BLaER1 (cell line): ENCODE results near the gene MGAT5B.

ENCODE experiments used
- H3K27ac ChIP-seq: shearing (Covaris generic); formaldehyde crosslinking; 2 replicates; pipeline ENCODE4 v1.8.1; 2022
- H3K27me3 ChIP-seq: shearing (Covaris generic); formaldehyde crosslinking; 2 replicates; pipeline ENCODE4 v1.8.1; 2022
- H3K36me3 ChIP-seq: shearing (Covaris generic); formaldehyde crosslinking; 2 replicates; pipeline ENCODE4 v1.8.1; 2022
- H3K4me1 ChIP-seq: shearing (Covaris generic); formaldehyde crosslinking; 2 replicates; pipeline ENCODE4 v1.8.1; 2022
- H3K4me2 ChIP-seq: shearing (Covaris generic); formaldehyde crosslinking; 2 replicates; pipeline ENCODE4 v1.8.1; 2022
- H3K4me3 ChIP-seq: shearing (Covaris generic); formaldehyde crosslinking; 2 replicates; pipeline ENCODE4 v1.8.1; 2022
- H3K9ac ChIP-seq: shearing (Covaris generic); formaldehyde crosslinking; 2 replicates; pipeline ENCODE4 v1.8.1; 2022
- H3K9me3 ChIP-seq: shearing (Covaris generic); formaldehyde crosslinking; 2 replicates; pipeline ENCODE4 v1.8.1; 2022
- H4K20me1 ChIP-seq: shearing (Covaris generic); formaldehyde crosslinking; 2 replicates; pipeline ENCODE4 v1.8.1; 2022
- Cebpa-rat ChIP-seq: shearing (Covaris generic); IDR thresholded peaks from 2 replicates; pipeline ENCODE4 v1.8.1; 2022

MGAT5B gene

GRCh38 chr17:76872874-76873221, 4.6 kb downstream of the MGAT5B start:
- Histone ChIP-seq H3K4me3 (no peak overlapping the region), H3K27ac (no peak overlapping the region), H3K9ac (no peak overlapping the region), H3K4me2 (peak overlapping the region; percentile 100), H3K27me3 (no peaks in the 10 kb centered on the region), H3K36me3 (peaks cover 58% of the 10 kb centered on the region), H3K4me1 (peaks cover 41% of the 10 kb centered on the region), H4K20me1 (peaks cover 81% of the 10 kb centered on the region), H3K9me3 (peaks cover 28% of the 10 kb centered on the region)
- TF ChIP-seq Cebpa-rat, result no peak

DNA sequence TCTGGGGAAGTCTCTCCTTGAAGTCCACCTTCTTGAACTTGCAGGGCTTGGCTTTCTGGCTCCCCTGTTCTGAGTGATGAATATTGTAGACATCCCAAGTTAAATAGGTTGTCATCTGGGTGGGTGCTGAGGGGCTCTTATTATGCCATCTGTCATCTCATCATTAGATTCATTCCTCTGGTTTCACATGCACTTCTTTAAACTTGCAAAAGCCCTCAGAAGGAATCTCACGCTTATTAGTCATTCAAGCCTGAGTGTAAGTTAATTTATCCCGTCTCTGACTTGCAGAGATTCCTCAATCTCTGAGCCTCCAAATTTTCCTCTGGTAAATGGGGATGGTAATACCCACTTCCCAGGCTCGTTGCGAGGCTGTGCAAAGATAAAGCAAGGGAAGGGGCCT, 5.7 kb downstream of the MGAT5B start:
- H3K27ac ChIP-seq, result no peak overlapping the region
- no peak overlapping the region for H3K9ac ChIP-seq
- H3K36me3 ChIP-seq, result peaks cover 68% of the 10 kb centered on the region
- H3K4me2 ChIP-seq, result no peak overlapping the region
- no peak overlapping the region for H3K4me3 ChIP-seq
- H3K9me3 ChIP-seq, result peaks cover 28% of the 10 kb centered on the region
- peaks cover 91% of the 10 kb centered on the region for H4K20me1 ChIP-seq
- no peak for TF ChIP-seq Cebpa-rat
- H3K4me1 ChIP-seq, result peaks cover 38% of the 10 kb centered on the region
- no peaks in the 10 kb centered on the region for H3K27me3 ChIP-seq

GRCh38 chr17:76877437-76877836, 9.2 kb downstream of the MGAT5B start:
- Histone ChIP-seq H3K4me3 (no peak overlapping the region), H3K9me3 (peaks cover 28% of the 10 kb centered on the region), H3K27ac (no peak overlapping the region), H3K27me3 (no peaks in the 10 kb centered on the region), H3K9ac (no peak overlapping the region), H3K4me1 (peaks cover 35% of the 10 kb centered on the region), H3K36me3 (peaks cover 100% of the 10 kb centered on the region), H4K20me1 (peaks cover 95% of the 10 kb centered on the region), H3K4me2 (no peak overlapping the region)
- TF ChIP-seq Cebpa-rat, result no peak

DNA sequence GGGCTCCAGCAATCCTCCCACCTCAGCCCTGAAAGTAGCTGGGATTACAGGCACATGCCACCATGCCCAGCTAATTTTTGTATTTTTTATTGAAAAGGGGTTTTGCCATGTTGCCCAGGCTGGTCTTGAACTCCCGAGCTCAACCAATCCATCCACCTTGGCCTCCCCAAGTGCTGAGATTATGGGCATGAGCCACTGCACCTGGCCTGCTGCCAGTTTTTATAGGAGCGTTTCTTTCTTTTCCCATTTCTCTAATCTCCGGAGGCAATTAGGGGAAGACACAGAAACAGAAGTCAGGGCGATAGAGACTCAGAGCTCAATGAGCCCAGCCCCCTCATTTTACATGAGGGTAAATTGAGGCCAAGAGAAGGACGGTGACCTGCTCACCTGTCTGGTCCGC, 10.4 kb downstream of the MGAT5B start:
- Histone ChIP-seq H3K4me2 (no peak overlapping the region), H3K27me3 (no peaks in the 10 kb centered on the region), H3K9ac (no peak overlapping the region), H4K20me1 (peaks cover 91% of the 10 kb centered on the region), H3K4me3 (no peak overlapping the region), H3K36me3 (peaks cover 100% of the 10 kb centered on the region), H3K9me3 (peaks cover 22% of the 10 kb centered on the region), H3K4me1 (peaks cover 33% of the 10 kb centered on the region), H3K27ac (no peak overlapping the region)
- TF ChIP-seq Cebpa-rat, result no peak

GRCh38 chr17:76879254-76879653, 11.1 kb downstream of the MGAT5B start:
- H4K20me1 ChIP-seq, result peaks cover 94% of the 10 kb centered on the region
- peaks cover 38% of the 10 kb centered on the region for H3K4me1 ChIP-seq
- H3K36me3 ChIP-seq, result peaks cover 100% of the 10 kb centered on the region
- H3K4me3 ChIP-seq, result no peak overlapping the region
- no peak overlapping the region for H3K4me2 ChIP-seq
- no peak overlapping the region for H3K9ac ChIP-seq
- no peaks in the 10 kb centered on the region for H3K27me3 ChIP-seq
- H3K9me3 ChIP-seq, result peaks cover 16% of the 10 kb centered on the region
- no peak for TF ChIP-seq Cebpa-rat
- no peak overlapping the region for H3K27ac ChIP-seq

DNA sequence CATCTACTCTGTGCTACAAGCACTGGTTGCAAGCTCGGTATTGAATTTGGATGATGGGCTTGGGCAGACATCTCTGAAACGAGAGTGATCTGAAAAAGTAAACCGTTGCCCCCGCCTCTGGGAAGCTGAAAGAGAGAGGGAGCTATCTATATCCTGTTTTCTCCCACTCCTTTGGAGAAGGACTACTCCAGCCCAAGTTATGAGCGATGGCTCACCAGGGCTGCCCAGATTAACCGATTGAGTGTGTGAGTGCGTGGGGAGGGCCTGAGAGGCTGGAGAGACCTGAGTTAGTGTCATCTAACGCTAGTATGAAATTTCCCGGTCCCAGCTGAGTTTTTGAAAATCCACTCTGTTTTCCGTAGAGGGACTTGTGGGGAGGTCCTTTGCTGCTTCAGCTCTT, 11.5 kb downstream of the MGAT5B start:
- Histone ChIP-seq H3K9me3 (peaks cover 12% of the 10 kb centered on the region), H3K27ac (no peak overlapping the region), H3K27me3 (no peaks in the 10 kb centered on the region), H3K4me3 (no peak overlapping the region), H3K4me1 (peaks cover 43% of the 10 kb centered on the region), H4K20me1 (peaks cover 94% of the 10 kb centered on the region), H3K4me2 (no peak overlapping the region), H3K36me3 (peaks cover 97% of the 10 kb centered on the region), H3K9ac (no peak overlapping the region)
- TF ChIP-seq Cebpa-rat, result no peak

DNA sequence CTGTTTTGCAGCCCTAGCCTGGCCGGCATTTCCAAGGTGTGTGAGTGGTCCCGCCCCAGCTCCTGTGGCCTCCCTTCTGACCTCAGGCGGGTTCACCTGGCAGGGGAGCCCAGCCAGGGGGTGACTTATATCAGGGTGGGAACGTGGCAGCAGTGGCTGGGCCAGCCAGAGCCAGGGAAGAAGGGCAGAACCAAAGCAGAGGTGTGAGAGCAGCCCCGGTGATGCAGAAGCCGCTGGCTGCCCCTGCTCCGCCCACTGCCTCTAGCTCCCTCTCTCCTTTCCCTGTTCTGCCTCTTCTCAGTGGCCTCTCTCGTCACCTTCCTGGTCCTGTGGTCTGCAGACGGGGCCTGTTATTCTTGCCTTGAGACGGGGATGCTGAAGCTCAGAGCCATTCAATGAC, 12.1 kb downstream of the MGAT5B start:
- Histone ChIP-seq H3K4me2 (no peak overlapping the region), H3K36me3 (peaks cover 92% of the 10 kb centered on the region)

GRCh38 chr17:76880971-76881370, 12.8 kb downstream of the MGAT5B start:
- no peaks in the 10 kb centered on the region for H3K9me3 ChIP-seq
- H4K20me1 ChIP-seq, result peaks cover 94% of the 10 kb centered on the region
- H3K36me3 ChIP-seq, result peaks cover 89% of the 10 kb centered on the region
- no peak overlapping the region for H3K9ac ChIP-seq
- H3K4me2 ChIP-seq, result peak overlapping the region; percentile 54; the same call in 1 of the 2 replicates
- no peak overlapping the region for H3K4me3 ChIP-seq
- TF ChIP-seq Cebpa-rat, result no peak
- H3K27ac ChIP-seq, result peak overlapping the region; percentile 43; the same call in 1 of the 2 replicates
- H3K27me3 ChIP-seq, result no peaks in the 10 kb centered on the region
- H3K4me1 ChIP-seq, result peaks cover 56% of the 10 kb centered on the region

More for the DNA sequence above, 12.1 kb downstream of the MGAT5B start:
- peaks cover 6% of the 10 kb centered on the region for H3K9me3 ChIP-seq
- no peak overlapping the region for H3K4me3 ChIP-seq
- peaks cover 49% of the 10 kb centered on the region for H3K4me1 ChIP-seq
- no peak for TF ChIP-seq Cebpa-rat
- H4K20me1 ChIP-seq, result peaks cover 94% of the 10 kb centered on the region
- no peak overlapping the region for H3K27ac ChIP-seq
- H3K9ac ChIP-seq, result no peak overlapping the region
- no peaks in the 10 kb centered on the region for H3K27me3 ChIP-seq

DNA sequence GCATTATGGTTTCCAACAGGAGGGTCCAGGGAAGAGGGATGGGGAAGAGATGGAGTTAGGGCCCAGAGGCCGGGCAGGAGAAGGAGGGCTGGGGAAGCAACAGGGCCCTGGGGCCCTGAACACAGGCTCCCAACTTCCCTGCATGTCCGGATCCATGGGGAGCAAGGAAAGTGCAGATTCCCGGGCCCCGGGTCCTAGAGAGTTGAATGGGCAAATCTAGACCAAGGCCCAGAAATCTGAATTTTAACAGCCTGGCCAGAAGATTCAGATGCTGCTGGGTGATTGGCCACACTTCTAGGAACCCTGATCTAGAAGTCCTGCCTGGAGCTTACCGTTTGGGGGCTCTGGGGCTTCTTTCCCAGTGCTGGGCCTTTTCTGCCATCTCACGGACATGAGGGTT, 13.2 kb downstream of the MGAT5B start:
- Histone ChIP-seq H3K27me3 (no peaks in the 10 kb centered on the region), H3K9ac (0 out of 2 replicates have a peak overlapping the region, but pooled peaks have one; percentile 40), H3K4me3 (no peak overlapping the region), H4K20me1 (peaks cover 94% of the 10 kb centered on the region), H3K9me3 (no peaks in the 10 kb centered on the region), H3K27ac (peak overlapping the region; percentile 43; the same call in 1 of the 2 replicates), H3K36me3 (peaks cover 89% of the 10 kb centered on the region), H3K4me1 (peaks cover 60% of the 10 kb centered on the region), H3K4me2 (peak overlapping the region; percentile 54)
- no peak for TF ChIP-seq Cebpa-rat

DNA sequence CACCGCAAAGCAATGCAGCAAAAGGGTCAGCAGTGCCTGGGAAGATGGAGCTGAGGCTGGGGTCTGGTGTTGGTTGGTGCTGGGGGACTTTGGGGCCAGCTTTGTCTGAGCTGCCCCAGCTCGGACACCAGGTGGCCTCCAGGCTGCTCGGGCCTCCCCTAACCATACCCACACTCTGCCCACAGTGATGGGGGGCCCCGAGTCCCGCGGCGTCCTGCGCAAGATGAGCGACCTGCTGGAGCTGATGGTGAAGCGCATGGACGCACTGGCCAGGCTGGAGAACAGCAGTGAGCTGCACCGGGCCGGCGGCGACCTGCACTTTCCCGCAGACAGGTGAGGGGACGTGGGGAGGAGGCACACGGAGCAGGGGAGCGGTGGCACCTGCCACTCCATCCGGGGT, 13.8 kb downstream of the MGAT5B start:
- Histone ChIP-seq H3K9ac (0 out of 2 replicates have a peak overlapping the region, but pooled peaks have one; percentile 40), H3K9me3 (no peaks in the 10 kb centered on the region), H4K20me1 (peaks cover 94% of the 10 kb centered on the region), H3K36me3 (peaks cover 89% of the 10 kb centered on the region), H3K4me2 (peak overlapping the region; percentile 54), H3K4me1 (peaks cover 66% of the 10 kb centered on the region), H3K27me3 (no peaks in the 10 kb centered on the region), H3K27ac (peak overlapping the region; percentile 43), H3K4me3 (no peak overlapping the region)
- no peak for TF ChIP-seq Cebpa-rat
